B cell (primary cell): ENCODE data around the gene PSMD11. TPM values are rescaled to one million over a fixed set of nuclear protein-coding genes. Genes with fewer than 3 reads are reported as not detected.

Experiments
- ATAC-seq: fragments of 200-7000 bp; cut with Tn5 transposase; one replicate; pipeline ENCODE4 v1.10.0; 2021; ENCODE audit warnings: low read depth, mild to moderate bottlenecking, moderate number of reproducible peaks, moderate library complexity
- CTCF ChIA-PET: fragments of 350-600 bp; sonication (Branson Sonifier 250); formaldehyde crosslinking; loops from one replicate; lab custom pipeline; 2021; ENCODE audit warnings: antibody characterized with exemption, inconsistent platforms; lab: Charles Lee
- POLR2A ChIA-PET: fragments of 350-600 bp; sonication (Branson Sonifier 250); formaldehyde crosslinking; loops from one replicate; lab custom pipeline; 2021; ENCODE audit warnings: antibody characterized with exemption; lab: Charles Lee
- DNase-seq: peaks from one replicate; pipeline ENCODE4 v3.0.0; 2013
- H2AFZ ChIP-seq: 2 replicates; pipeline ENCODE4 v1.6.1; 2012; ENCODE audit warnings: mild to moderate bottlenecking, low read depth, low read length; ENCODE audit not compliant: insufficient read depth, poor library complexity, severe bottlenecking
- H3K27ac ChIP-seq, 2 donors: 1 replicate in 1 of 2; 2 replicates in 1 of 2; pipeline ENCODE4 v1.5.1; 2012 to 2013; ENCODE audit warnings: low read length in 2 of 2, mild to moderate bottlenecking in 2 of 2, moderate library complexity in 1 of 2
- H3K27me3 ChIP-seq, 4 experiments: fragments of 200-600 bp in 1 of 4; sonication (generic) in 1 of 4; replicated peaks in 1 of 4; 1 replicate in 2 of 4; 2 replicates in 2 of 4; pipeline versions ENCODE4 v1.6.1 to v1.7.0; 2013 to 2016; ENCODE audit warnings: low read length in 3 of 4, mild to moderate bottlenecking in 2 of 4, mixed read lengths in 1 of 4, moderate library complexity in 1 of 4; ENCODE audit not compliant: insufficient read depth in 4 of 4, control insufficient read depth in 3 of 4; ENCODE audit errors: control extremely low read depth in 1 of 4
- H3K36me3 ChIP-seq, 2 experiments: replicated peaks in 1 of 2; 1 replicate in 1 of 2; 2 replicates in 1 of 2; pipeline versions ENCODE4 v1.6.1 to v1.7.1; 2013; ENCODE audit warnings: low read length in 1 of 2; ENCODE audit not compliant: insufficient read depth in 2 of 2, control insufficient read depth in 1 of 2; ENCODE audit errors: control extremely low read depth in 1 of 2, extremely low read depth in 1 of 2
- H3K4me1 ChIP-seq, 2 donors: fragments of 200-600 bp in 1 of 2; sonication (generic) in 1 of 2; 1 replicate in 1 of 2; 2 replicates in 1 of 2; pipeline versions ENCODE4 v1.5.1 to v1.6.1; 2013 to 2017; ENCODE audit warnings: low read length in 2 of 2; ENCODE audit not compliant: control insufficient read depth in 2 of 2, insufficient read depth in 2 of 2
- H3K4me2 ChIP-seq: replicated peaks from 2 replicates; pipeline ENCODE3; 2012; ENCODE audit warnings: mild to moderate bottlenecking, low read depth, low read length; ENCODE audit not compliant: poor library complexity, severe bottlenecking
- H3K4me3 ChIP-seq, 5 experiments: fragments of 200-600 bp in 1 of 5; sonication (generic) in 1 of 5; 1 replicate in 3 of 5; 2 replicates in 2 of 5; pipeline versions ENCODE4 v1.5.1 to v1.7.0; 2011 to 2016; ENCODE audit warnings: low read length in 4 of 5, mild to moderate bottlenecking in 4 of 5, low read depth in 2 of 5, control low read depth in 1 of 5, moderate library complexity in 1 of 5; ENCODE audit not compliant: insufficient read depth in 1 of 5; ENCODE audit errors: control extremely low read depth in 1 of 5, extremely low read depth in 1 of 5
- H3K79me2 ChIP-seq: fragments of 200-600 bp; sonication (generic); one replicate; pipeline ENCODE4 v1.6.0; 2016; ENCODE audit warnings: low read length; ENCODE audit not compliant: control insufficient read depth, insufficient read depth
- H3K9ac ChIP-seq: fragments of 200-600 bp; sonication (generic); 2 replicates; pipeline ENCODE4 v1.6.1; 2017; ENCODE audit warnings: mild to moderate bottlenecking, low read length, moderate library complexity
- H3K9me3 ChIP-seq, 3 donors: one replicate each; pipeline versions ENCODE4 v1.6.1 to v1.7.1; 2013; ENCODE audit warnings: low read length in 2 of 3; ENCODE audit not compliant: control insufficient read depth in 2 of 3, insufficient read depth in 1 of 3; ENCODE audit errors: control extremely low read depth in 1 of 3
- H4K20me1 ChIP-seq: 2 replicates; pipeline ENCODE4 v1.6.0; 2012; ENCODE audit warnings: mild to moderate bottlenecking, low read length; ENCODE audit not compliant: insufficient read depth, control insufficient read depth, poor library complexity, severe bottlenecking
- H3K27ac Mint-ChIP-seq: one replicate; pipeline ENCODE4 v1.8.0; 2021; ENCODE audit warnings: mixed read lengths
- H3K27me3 Mint-ChIP-seq: one replicate; pipeline ENCODE4 v1.8.0; 2021; ENCODE audit warnings: mixed read lengths
- H3K4me1 Mint-ChIP-seq: one replicate; pipeline ENCODE4 v1.8.0; 2021; ENCODE audit warnings: mixed read lengths
- H3K4me3 Mint-ChIP-seq: one replicate; pipeline ENCODE4 v1.8.0; 2021; ENCODE audit warnings: mixed read lengths
- H3K9me3 Mint-ChIP-seq: one replicate; pipeline ENCODE4 v1.8.0; 2022; ENCODE audit warnings: mixed read lengths; ENCODE audit not compliant: insufficient read depth
- EZH2 ChIP-seq: IDR thresholded peaks from 2 replicates; pipeline ENCODE4 v1.6.1; 2012; ENCODE audit warnings: borderline replicate concordance, low read depth, mild to moderate bottlenecking, moderate library complexity, low read length; ENCODE audit not compliant: insufficient read depth, poor library complexity, severe bottlenecking
- WGBS: methylation state at CpG from one replicate; pipeline ENCODE4 v1.1.5; 2013; ENCODE audit warnings: missing lambda C conversion rate; ENCODE audit not compliant: insufficient coverage; 5-methylcytosine and 5-hydroxymethylcytosine counted together
- intact Hi-C: fragments of 100-400 bp; cut with micrococcal nuclease; formaldehyde crosslinking; loops from one replicate; pipeline ENCODE4 v1.10.0; 2022
- polyA plus RNA-seq: library from polyadenylated mRNA; depleted of rRNA; stranded (reverse); fragments of >200 nt; gene quantifications from 2 replicates; pipeline ENCODE4 v1.2.3, GENCODE V29; 2012
- total RNA-seq, 2 donors: library from RNA; stranded (reverse); fragments of 120-200 nt in 1 of 2; gene quantifications; 1 replicate in 1 of 2; 2 replicates in 1 of 2; pipeline versions ENCODE4 v1.2.3 to v1.2.4, GENCODE V29; 2013 to 2022
- TF ChIP-seq, protein P1 (sequence below): fragments of 200-600 bp; IDR thresholded peaks from one replicate; pipeline ENCODE4 v1.8.0; 2022; ENCODE audit warnings: antibody characterized with exemption, mild to moderate bottlenecking

PSMD11 gene
- total and polyA plus RNA-seq, 2 donors (not counting 1 experiment from before 2014, with no cell fraction given), result 23.8 to 73.4 TPM

DNA sequence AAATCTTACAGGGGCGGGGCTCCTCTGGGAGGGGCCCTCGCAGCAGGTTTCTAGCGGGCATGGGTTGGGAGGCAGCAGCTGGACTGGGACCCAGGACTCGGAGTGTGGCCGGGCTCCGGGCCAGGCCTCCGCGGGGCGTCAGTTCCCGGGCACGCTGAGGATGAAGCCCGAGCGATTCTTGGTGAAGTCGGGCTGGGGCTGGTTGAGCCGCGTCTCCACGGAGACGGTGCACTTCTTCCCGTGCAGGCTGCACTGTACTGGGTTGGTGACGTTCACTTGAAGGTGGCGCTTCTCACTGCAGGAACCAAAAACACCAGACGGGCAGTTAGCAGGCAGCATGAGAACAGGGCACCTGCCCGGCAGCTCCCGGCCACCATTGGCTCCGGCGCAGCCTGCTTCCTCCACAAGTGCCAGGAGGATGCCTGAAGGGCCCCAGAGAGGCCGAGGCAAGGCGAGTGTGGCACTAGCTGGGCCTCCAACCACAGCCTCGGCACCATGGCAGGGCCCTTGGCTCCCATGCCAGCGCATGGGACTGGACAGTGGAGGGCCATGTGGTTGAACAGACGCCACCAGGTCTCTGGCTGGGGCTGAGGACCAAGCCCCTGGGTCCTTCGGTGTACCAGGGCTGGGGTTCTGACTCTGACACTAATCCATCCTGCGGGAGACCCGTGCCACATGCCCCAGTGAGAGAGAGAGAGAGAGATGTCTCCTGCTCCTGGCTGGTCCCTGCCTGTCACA, 50.5 kb downstream of the PSMD11 start:
- Mint-ChIP-seq H3K4me1 (peaks cover 56% of the 10 kb centered on the region), H3K27me3 (no peaks in the 10 kb centered on the region), H3K27ac (no peak overlapping the region), H3K4me3 (no peak overlapping the region), H3K9me3 (no peaks in the 10 kb centered on the region)
- no peak overlapping the region for H3K4me3 ChIP-seq
- H3K9ac ChIP-seq, result no peak overlapping the region
- 96% methylated on average over 33 of the region's 34 CpGs for WGBS
- H3K9me3 ChIP-seq, result peaks cover 0 to 5% (median 0%) of the 10 kb centered on the region in 3 donors
- peak overlapping the region; percentile 29 for H2AFZ ChIP-seq
- DNase-seq (no peak), ATAC-seq (no peak)
- no peak overlapping the region for H3K27ac ChIP-seq
- intact Hi-C loops, result no loop called here
- H3K27me3 ChIP-seq, result no peaks in the 10 kb centered on the region
- peaks cover 33% of the 10 kb centered on the region for H3K79me2 ChIP-seq
- H4K20me1 ChIP-seq, result no peaks in the 10 kb centered on the region
- H3K4me1 ChIP-seq, result peaks cover 56 to 65% of the 10 kb centered on the region in 2 donors
- peaks cover 0 to 2% of the 10 kb centered on the region in 2 experiments for H3K36me3 ChIP-seq
- CTCF ChIA-PET, result interaction anchor here (0.6 to 1.7 kb wide), 3 partner anchors 9 to 31 kb away, joined by 3 to 7 read pairs (median 5); no protein-coding TSS in a partner anchor
- H3K4me2 ChIP-seq, result peak overlapping the region; percentile 96
- no peak for TF ChIP-seq EZH2
- TF ChIP-seq, protein P1, sequence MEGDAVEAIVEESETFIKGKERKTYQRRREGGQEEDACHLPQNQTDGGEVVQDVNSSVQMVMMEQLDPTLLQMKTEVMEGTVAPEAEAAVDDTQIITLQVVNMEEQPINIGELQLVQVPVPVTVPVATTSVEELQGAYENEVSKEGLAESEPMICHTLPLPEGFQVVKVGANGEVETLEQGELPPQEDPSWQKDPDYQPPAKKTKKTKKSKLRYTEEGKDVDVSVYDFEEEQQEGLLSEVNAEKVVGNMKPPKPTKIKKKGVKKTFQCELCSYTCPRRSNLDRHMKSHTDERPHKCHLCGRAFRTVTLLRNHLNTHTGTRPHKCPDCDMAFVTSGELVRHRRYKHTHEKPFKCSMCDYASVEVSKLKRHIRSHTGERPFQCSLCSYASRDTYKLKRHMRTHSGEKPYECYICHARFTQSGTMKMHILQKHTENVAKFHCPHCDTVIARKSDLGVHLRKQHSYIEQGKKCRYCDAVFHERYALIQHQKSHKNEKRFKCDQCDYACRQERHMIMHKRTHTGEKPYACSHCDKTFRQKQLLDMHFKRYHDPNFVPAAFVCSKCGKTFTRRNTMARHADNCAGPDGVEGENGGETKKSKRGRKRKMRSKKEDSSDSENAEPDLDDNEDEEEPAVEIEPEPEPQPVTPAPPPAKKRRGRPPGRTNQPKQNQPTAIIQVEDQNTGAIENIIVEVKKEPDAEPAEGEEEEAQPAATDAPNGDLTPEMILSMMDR, result no peak
- POLR2A ChIA-PET, result no interaction called here
